HepG2 (cell line): Measurements from ENCODE around the gene COL18A1. TPM values are rescaled to one million over a fixed set of nuclear protein-coding genes. Genes with fewer than 3 reads are reported as not detected.
A peak's percentile ranks its signal among the peaks of the same experiment; 100 is the strongest.

Experiments
- ATAC-seq: fragments of 200-7000 bp; cut with Tn5 transposase; 3 replicates; pipeline ENCODE4 v1.9.1; 2020; ENCODE audit warnings: mild to moderate bottlenecking, moderate library complexity
- BruUV-seq: library from RNA; stranded (reverse); fragments of 400-500 nt; replicated peaks from 2 replicates; lab custom pipeline; 2021; lab: Mats Ljungman, UMichigan
- CTCF ChIA-PET: fragments of 300-600 bp; formaldehyde crosslinking; extraction: SDS; loops from one replicate; lab custom pipeline; 2021; ENCODE audit warnings: low total read pairs, inconsistent platforms, low intra/inter-chr PET ratio; lab: Yijun Ruan, JAX
- POLR2A ChIA-PET: fragments of 350-600 bp; sonication (Branson Sonifier 250); formaldehyde crosslinking; loops from one replicate; lab custom pipeline; 2020; ENCODE audit warnings: antibody characterized with exemption, inconsistent platforms; lab: Yijun Ruan, JAX
- DNase-seq: peaks from one replicate; pipeline ENCODE4 v3.0.0-alpha.2; 2015; ENCODE audit warnings: low spot score
- FAIRE-seq: peaks from 3 replicates; lab custom pipeline; 2011; peaks lifted over from hg19 to GRCh38; lab: Jason Lieb, UNC
- H2AFZ ChIP-seq: one replicate; pipeline ENCODE4 v1.6.1; 2011; ENCODE audit warnings: low read length, inconsistent platforms
- H3K27ac ChIP-seq: fragments of 300-600 bp; 3 replicates; pipeline ENCODE4 v1.8.0; 2011; ENCODE audit warnings: mixed run types, mild to moderate bottlenecking, mixed read lengths, low read length, inconsistent platforms; ENCODE audit not compliant: insufficient read depth; ENCODE audit errors: extremely low read length
- H3K27me3 ChIP-seq, 2 experiments: fragments of 200-600 bp in 1 of 2; 2 replicates in 1 of 2; 3 replicates in 1 of 2; pipeline versions ENCODE4 v1.6.0 to v1.8.0; 2011; ENCODE audit warnings: low read length in 2 of 2, mild to moderate bottlenecking in 2 of 2, moderate library complexity in 2 of 2, inconsistent platforms in 1 of 2; ENCODE audit not compliant: insufficient read depth in 2 of 2, control insufficient read depth in 1 of 2
- H3K36me3 ChIP-seq, 2 experiments: fragments of 200-600 bp in 1 of 2; replicated peaks in 1 of 2; 2 replicates in 1 of 2; 3 replicates in 1 of 2; pipeline versions ENCODE4 v1.5.1 to v1.8.0; 2011; ENCODE audit warnings: low read length in 2 of 2, inconsistent platforms in 1 of 2; ENCODE audit not compliant: insufficient read depth in 2 of 2, control insufficient read depth in 1 of 2
- H3K4me1 ChIP-seq: 2 replicates; pipeline ENCODE4 v1.5.1; 2012; ENCODE audit warnings: low read length, inconsistent platforms; ENCODE audit not compliant: insufficient read depth
- H3K4me2 ChIP-seq: 2 replicates; pipeline ENCODE4 v1.6.0; 2011; ENCODE audit warnings: low read depth, low read length, inconsistent platforms
- H3K4me3 ChIP-seq, 3 experiments: fragments of 200-600 bp in 1 of 3; sonication (generic), shearing (Covaris generic) in 1 of 3; replicated peaks in 1 of 3; 2 replicates each; pipeline ENCODE4 v1.5.1; 2011 to 2016; ENCODE audit warnings: low read length in 3 of 3, inconsistent platforms in 2 of 3, low read depth in 2 of 3, mild to moderate bottlenecking in 2 of 3, control low read depth in 1 of 3, mixed read lengths in 1 of 3; ENCODE audit not compliant: insufficient read depth in 1 of 3
- H3K79me2 ChIP-seq: one replicate; pipeline ENCODE4 v1.6.1; 2011; ENCODE audit warnings: low read length, inconsistent platforms; ENCODE audit not compliant: insufficient read depth
- H3K9ac ChIP-seq: 2 replicates; pipeline ENCODE4 v1.6.0; 2011; ENCODE audit warnings: mild to moderate bottlenecking, low read depth, low read length, inconsistent platforms; ENCODE audit not compliant: insufficient read depth
- H3K9me3 ChIP-seq: 2 replicates; pipeline ENCODE4 v1.5.1; 2012; ENCODE audit warnings: mild to moderate bottlenecking, low read length
- H4K20me1 ChIP-seq: 2 replicates; pipeline ENCODE4 v1.6.0; 2011; ENCODE audit warnings: inconsistent platforms, mild to moderate bottlenecking, low read length, moderate library complexity; ENCODE audit not compliant: insufficient read depth
- AGO1 ChIP-seq: fragments of 200-400 bp; formaldehyde crosslinking; IDR thresholded peaks from 2 replicates; pipeline ENCODE4 v1.6.1; 2017; ENCODE audit warnings: mild to moderate bottlenecking, low read depth, low read length, moderate library complexity; ENCODE audit not compliant: poor library complexity, severe bottlenecking
- AGO2 ChIP-seq: fragments of 200-400 bp; formaldehyde crosslinking; optimal IDR thresholded peaks from 2 replicates; pipeline ENCODE3; 2017; ENCODE audit warnings: mild to moderate bottlenecking, low read depth, low read length, moderate library complexity
- GABPA ChIP-seq, 2 experiments: IDR thresholded peaks; 2 replicates each; pipeline ENCODE4 v1.6.1; 2011 to 2016; ENCODE audit warnings: low read depth in 2 of 2, low read length in 1 of 2, missing biosample characterization in 1 of 2, missing genetic modification characterization in 1 of 2
- HNRNPH1 ChIP-seq: fragments of 200-400 bp; formaldehyde crosslinking; optimal IDR thresholded peaks from 2 replicates; pipeline ENCODE3; 2017; ENCODE audit warnings: mild to moderate bottlenecking, low read depth, low read length
- HOXA5 ChIP-seq: sonication (generic); formaldehyde crosslinking; IDR thresholded peaks from 2 replicates; pipeline ENCODE4 v1.4.0; 2020; ENCODE audit warnings: missing genetic modification reagents
- IRX3 ChIP-seq: sonication (generic); formaldehyde crosslinking; IDR thresholded peaks from 2 replicates; pipeline ENCODE4 v1.8.1; 2023; ENCODE audit warnings: mild to moderate bottlenecking, low read depth, missing genetic modification reagents, borderline replicate concordance
- KDM4B ChIP-seq: sonication (generic); formaldehyde crosslinking; IDR thresholded peaks from 2 replicates; pipeline ENCODE4 v1.4.0; 2020; ENCODE audit warnings: missing genetic modification reagents
- MXD3 ChIP-seq: IDR thresholded peaks from 2 replicates; pipeline ENCODE4 v1.6.1; 2016; ENCODE audit warnings: mild to moderate bottlenecking, missing biosample characterization, missing genetic modification reagents
- NR0B2 ChIP-seq: sonication (generic); formaldehyde crosslinking; IDR thresholded peaks from 2 replicates; pipeline ENCODE4 v1.4.0; 2020; ENCODE audit warnings: mild to moderate bottlenecking, missing genetic modification reagents
- NR3C1 ChIP-seq: sonication (generic); formaldehyde crosslinking; IDR thresholded peaks from 2 replicates; pipeline ENCODE4 v1.4.0; 2020; ENCODE audit warnings: missing genetic modification reagents
- PAX8 ChIP-seq: sonication (generic); formaldehyde crosslinking; IDR thresholded peaks from 2 replicates; pipeline ENCODE4 v1.8.0; 2022; ENCODE audit warnings: mild to moderate bottlenecking, missing genetic modification reagents, borderline replicate concordance
- PCBP1 ChIP-seq: fragments of 200-400 bp; formaldehyde crosslinking; IDR thresholded peaks from 2 replicates; pipeline ENCODE4 v1.6.1; 2017; ENCODE audit warnings: mild to moderate bottlenecking, low read depth, low read length, borderline replicate concordance
- RBFOX2 ChIP-seq: fragments of 200-400 bp; formaldehyde crosslinking; IDR thresholded peaks from 2 replicates; pipeline ENCODE4 v1.6.1; 2017; ENCODE audit warnings: low read depth, mild to moderate bottlenecking, low read length
- RBM39 ChIP-seq: fragments of 200-400 bp; formaldehyde crosslinking; IDR thresholded peaks from one replicate; pipeline ENCODE4 v1.6.1; 2018; ENCODE audit warnings: antibody characterized with exemption, mild to moderate bottlenecking, low read depth, low read length; ENCODE audit not compliant: poor library complexity, severe bottlenecking
- ZNF296 ChIP-seq: sonication (generic); formaldehyde crosslinking; conservative IDR thresholded peaks from 2 replicates; pipeline ENCODE4 v1.5.0; 2020; ENCODE audit warnings: mild to moderate bottlenecking, missing genetic modification reagents
- ZNF576 ChIP-seq: sonication (generic); formaldehyde crosslinking; IDR thresholded peaks from 2 replicates; pipeline ENCODE4 v1.4.0; 2020; ENCODE audit warnings: mild to moderate bottlenecking, missing genetic modification reagents
- ZNF704 ChIP-seq: sonication (generic); formaldehyde crosslinking; IDR thresholded peaks from 2 replicates; pipeline ENCODE4 v1.8.1; 2023; ENCODE audit warnings: mild to moderate bottlenecking, inconsistent platforms, moderate library complexity, missing genetic modification reagents, borderline replicate concordance
- ZNF709 ChIP-seq: sonication (generic); formaldehyde crosslinking; IDR thresholded peaks from 2 replicates; pipeline ENCODE4 v1.5.0; 2020; ENCODE audit warnings: mild to moderate bottlenecking, missing genetic modification reagents
- WGBS: methylation state at CpG from one replicate; pipeline ENCODE4 v1.1.6; 2017; ENCODE audit warnings: low lambda C conversion rate; 5-methylcytosine and 5-hydroxymethylcytosine counted together
- in situ Hi-C: cut with HindIII; loops from 2 replicates; pipeline ENCODE4 v1.10.0; 2017; ENCODE audit warnings: low pct_unique_long_range_greater_than_20kb; ENCODE audit not compliant: extremely low pct_ligation_motif_present
- intact Hi-C: fragments of 100-400 bp; cut with micrococcal nuclease; formaldehyde crosslinking; loops from one replicate; pipeline ENCODE4 v1.10.0; 2022; ENCODE audit not compliant: unreplicated experiment
- polyA plus RNA-seq, 8 experiments: library from polyadenylated mRNA; depleted of rRNA in 3 of 8; stranded (reverse) in 7 of 8; unstranded in 1 of 8; fragments of >200 nt; fragmentation: Illumina TruSeq in 4 of 8; extraction: Trizol in 4 of 8; gene quantifications; 2 replicates each; pipeline versions ENCODE4 v1.2.1 to v1.2.3, GENCODE V29; 2011 to 2016; ENCODE audit warnings: low read depth in 4 of 8, missing spikeins in 1 of 8, mixed read lengths in 1 of 8; ENCODE audit not compliant: insufficient read depth in 1 of 8
- total RNA-seq, 5 experiments: library from RNA; depleted of rRNA; stranded (reverse); fragments of >200 nt; fragmentation: Illumina TruSeq; extraction: Trizol; gene quantifications; 2 replicates each; pipeline ENCODE4 v1.2.3, GENCODE V29; 2016; ENCODE audit warnings: low read depth in 1 of 5

Gene COL18A1
- total and polyA plus RNA-seq, 2 of the 13 experiments (the other 11 are each of a cell fraction or from before 2014, with no cell fraction given): 79.0 to 102 TPM

GRCh38 chr21:45468051-45468970, 63.3 kb downstream of the COL18A1 start (continued):
- TF ChIP-seq PCBP1: 0 out of 2 replicates have a peak, but pooled peaks have one; percentile 7

- no peak for FAIRE-seq
- ChIA-PET POLR2A (interaction anchor here (0.5 to 5.2 kb wide), 18 partner anchors 8 to 406 kb away, joined by 3 to 65 read pairs (median 6); partner anchors contain the start of gene POFUT2), CTCF (no interaction called here)
- Histone ChIP-seq H3K79me2 (peaks cover 23% of the 10 kb centered on the region), H3K9me3 (no peaks in the 10 kb centered on the region), H3K27ac (peak overlapping the region; percentile 99), H3K36me3 (peaks cover 5 to 15% of the 10 kb centered on the region in 2 experiments; a peak in 4 of 5 replicates), H3K4me3 (no peak overlapping the region), H3K4me2 (no peak overlapping the region), H3K4me1 (peaks cover 82% of the 10 kb centered on the region), H4K20me1 (no peaks in the 10 kb centered on the region), H2AFZ (no peak overlapping the region), H3K27me3 (no peaks in the 10 kb centered on the region), H3K9ac (peak overlapping the region; percentile 62)
- BruUV-seq: no TSS peak
- in situ Hi-C loops: no loop called here
- ATAC-seq: no peak
- intact Hi-C loops: no loop called here
- no CpG with 5 or more reads among the region's 14 CpGs for WGBS
- DNase-seq: no peak
- peak; percentile 60 for TF ChIP-seq RBM39
- TF ChIP-seq HNRNPH1: no peak
- TF ChIP-seq AGO1: peak; percentile 14
- TF ChIP-seq ZNF576: 0 out of 2 replicates have a peak, but pooled peaks have one; percentile 14
- peak; percentile 50; the same call in 1 of the 2 replicates for TF ChIP-seq RBFOX2
- TF ChIP-seq KDM4B (CRISPR knock-in tag): no peak
- TF ChIP-seq ZNF709 (CRISPR knock-in tag): 0 out of 2 replicates have a peak, but pooled peaks have one; percentile 17
- no peak for TF ChIP-seq NR0B2
- 0 out of 2 replicates have a peak, but pooled peaks have one; percentile 12 for TF ChIP-seq ZNF704 (CRISPR knock-in tag)
- peak; percentile 83 for TF ChIP-seq AGO2
- 0 out of 2 replicates have a peak, but pooled peaks have one; percentile 0 for TF ChIP-seq IRX3 (CRISPR knock-in tag)
- TF ChIP-seq MXD3 (CRISPR knock-in tag): no peak
- TF ChIP-seq ZNF296: no peak
- no peak for TF ChIP-seq GABPA (IDR thresholded peaks at IDR 0.05; ENCODE audit: low read depth, low read length)
- no peak for TF ChIP-seq GABPA (CRISPR knock-in tag; IDR thresholded peaks at IDR 0.05; ENCODE audit: low read depth)
- 0 out of 2 replicates have a peak, but pooled peaks have one; percentile 21 for TF ChIP-seq PAX8 (CRISPR knock-in tag)
- no peak for TF ChIP-seq NR3C1 (CRISPR knock-in tag)
- TF ChIP-seq HOXA5 (CRISPR knock-in tag): no peak
These were observed 64.0 kb downstream of the COL18A1 start for GRCh38 chr21:45468971-45469272.
